T-helper 22 cell (primary cell): ENCODE results near the gene MOSPD2.

Experiments used
- DNase-seq: peaks from one replicate; pipeline ENCODE4 v3.0.0-alpha.2; 2020; ENCODE audit warnings: low read depth

MOSPD2 gene

GRCh38 chrX:14872851-14873675 lies at the start of gene MOSPD2, which contains the start of gene FANCB:
Gene MOSPD2 (plus strand): TSS chrX:14873421. CDS start chrX:14873529, 108 bp downstream.
Gene FANCB (minus strand): TSS chrX:14873069. CDS start chrX:14865510, 7,559 bp downstream.
- peak; percentile 92 for DNase-seq

- DNase-seq, result no peak
Observed at GRCh38 chrX:14825851-14826250, 47.4 kb upstream of the MOSPD2 start.

- DNase-seq, result no peak
Observed at GRCh38 chrX:14826319-14826718, 46.9 kb upstream of the MOSPD2 start.

GRCh38 chrX:14829643-14830042 lies 43.6 kb upstream of the MOSPD2 start:
- DNase-seq, result no peak

- DNase-seq, result no peak
Observed at GRCh38 chrX:14832151-14832550, 41.1 kb upstream of the MOSPD2 start.

- no peak for DNase-seq
Observed at GRCh38 chrX:14832586-14832985, 40.6 kb upstream of the MOSPD2 start.

- no peak for DNase-seq
Observed at GRCh38 chrX:14837155-14837554, 36.1 kb upstream of the MOSPD2 start.

GRCh38 chrX:14843666-14844065 lies 29.6 kb upstream of the MOSPD2 start:
- no peak for DNase-seq

GRCh38 chrX:14851526-14851925 lies 21.7 kb upstream of the MOSPD2 start:
- DNase-seq, result no peak

GRCh38 chrX:14864631-14865030 lies 8.6 kb upstream of the MOSPD2 start:
- no peak for DNase-seq

- no peak for DNase-seq
Observed at GRCh38 chrX:14865201-14865600, 8.0 kb upstream of the MOSPD2 start.

- no peak for DNase-seq
Observed at GRCh38 chrX:14871767-14872166, 1.5 kb upstream of the MOSPD2 start.

GRCh38 chrX:14872355-14872754 lies 866 bp upstream of the MOSPD2 start:
- DNase-seq, result no peak

GRCh38 chrX:14873676-14874049 lies 442 bp downstream of the MOSPD2 start:
- DNase-seq, result no peak

GRCh38 chrX:14875624-14876023 lies 2.4 kb downstream of the MOSPD2 start:
- no peak for DNase-seq

GRCh38 chrX:14883826-14884225 lies 10.6 kb downstream of the MOSPD2 start:
- no peak for DNase-seq

GRCh38 chrX:14884714-14885113 lies 11.5 kb downstream of the MOSPD2 start:
- DNase-seq, result no peak

- DNase-seq, result no peak
Observed at GRCh38 chrX:14886252-14886651, 13.0 kb downstream of the MOSPD2 start.

- no peak for DNase-seq
Observed at GRCh38 chrX:14896273-14896672, 23.1 kb downstream of the MOSPD2 start.

GRCh38 chrX:14897042-14897441 lies 23.8 kb downstream of the MOSPD2 start:
- DNase-seq, result no peak

- no peak for DNase-seq
Observed at GRCh38 chrX:14899607-14900006, 26.4 kb downstream of the MOSPD2 start.

- no peak for DNase-seq
Observed at GRCh38 chrX:14902537-14902936, 29.3 kb downstream of the MOSPD2 start.

GRCh38 chrX:14903891-14904290 lies 30.7 kb downstream of the MOSPD2 start:
- DNase-seq, result no peak

GRCh38 chrX:14913241-14913640 lies 40.0 kb downstream of the MOSPD2 start:
- no peak for DNase-seq
